ENCODE measurements around the gene ANP32E. TPM values are rescaled to one million over a fixed set of nuclear protein-coding genes. Genes with fewer than 3 reads are reported as not detected.
"Not testable (repeated sequence)": the region's sequence is repeated elsewhere in the genome, so short reads cannot be mapped to it uniquely, and the experiment has no call there.

ANP32E gene
- total and polyA plus RNA-seq, 4 donors, result 20.8 to 39.1 (median 33.2) TPM

DNA sequence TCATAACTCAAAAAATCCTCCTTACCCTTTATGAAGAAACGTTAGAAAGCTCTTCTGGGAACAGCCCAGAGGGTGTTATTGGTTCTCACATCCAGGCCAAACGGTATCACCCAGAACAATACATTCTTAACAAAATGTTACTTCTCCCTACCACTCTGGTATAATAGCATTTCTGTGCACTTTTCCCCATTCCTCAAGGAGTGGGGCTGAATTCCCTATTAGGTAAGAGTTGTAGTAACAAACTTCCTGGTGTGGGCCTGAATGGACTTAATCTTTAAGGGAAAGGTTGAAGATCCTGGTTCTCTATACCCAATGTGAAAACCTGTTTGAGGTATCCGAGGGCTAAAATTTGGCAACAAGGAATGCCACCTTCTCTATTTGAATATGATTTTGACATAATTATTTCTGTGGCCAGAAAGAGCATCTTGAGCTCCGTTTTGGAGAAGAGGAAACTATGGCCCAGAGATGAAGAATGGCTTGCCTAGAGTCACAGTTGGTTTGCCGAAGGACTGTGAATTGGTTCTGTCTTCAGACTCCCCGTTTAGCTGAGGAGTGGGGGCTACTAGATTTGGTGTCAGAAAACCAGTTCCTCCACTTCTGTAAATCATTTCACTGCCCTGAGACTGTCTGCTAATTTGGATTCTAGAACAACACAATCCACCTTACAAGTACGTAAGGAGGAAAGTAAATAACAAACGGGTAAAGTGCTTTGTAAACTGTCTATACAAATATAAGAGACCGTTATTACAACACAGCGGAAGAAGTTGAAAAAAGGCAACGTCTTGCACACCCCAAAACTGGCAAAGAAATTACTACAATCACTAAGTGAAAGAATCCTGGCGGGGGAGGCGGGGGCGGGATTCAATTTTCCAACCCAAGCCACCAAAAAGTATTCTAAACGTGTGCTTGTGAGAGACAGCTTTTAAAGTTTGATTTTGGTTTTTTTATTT is 2.3 kb downstream of the ANP32E start:
- Histone ChIP-seq H3K4me1 (ENCODE audit: control insufficient read depth in 5 of 5, insufficient read depth in 5 of 5, low read length in 5 of 5) (peaks cover 0 to 18% (median 6%) of the 10 kb centered on the region in 5 donors), H3K4me3 (no peak overlapping the region), H3K36me3 (ENCODE audit: control insufficient read depth in 4 of 4, insufficient read depth in 4 of 4, low read length in 4 of 4) (peaks cover 0 to 3% (median 1%) of the 10 kb centered on the region in 4 donors), H3K27ac (ENCODE audit: low read depth in 1 of 2, low read length in 1 of 2) (peak overlapping the region; percentile 40 to 98), H3K9me3 (ENCODE audit: control insufficient read depth in 4 of 4, insufficient read depth in 3 of 4, low read length in 3 of 4) (no peaks in the 10 kb centered on the region), H3K9ac (ENCODE audit: insufficient read depth in 1 of 2, low read length in 2 of 2) (peak overlapping the region; percentile 78 to 90), H3K27me3 (ENCODE audit: control insufficient read depth in 3 of 3, insufficient read depth in 3 of 3, low read length in 2 of 3) (no peaks in the 10 kb centered on the region)
- DNase-seq, result peak; percentile 32 to 83 (median 73)
- 6 to 8% methylated on average over 15 of the region's 15 CpGs for WGBS, 2 donors
- TF ChIP-seq, protein P1, sequence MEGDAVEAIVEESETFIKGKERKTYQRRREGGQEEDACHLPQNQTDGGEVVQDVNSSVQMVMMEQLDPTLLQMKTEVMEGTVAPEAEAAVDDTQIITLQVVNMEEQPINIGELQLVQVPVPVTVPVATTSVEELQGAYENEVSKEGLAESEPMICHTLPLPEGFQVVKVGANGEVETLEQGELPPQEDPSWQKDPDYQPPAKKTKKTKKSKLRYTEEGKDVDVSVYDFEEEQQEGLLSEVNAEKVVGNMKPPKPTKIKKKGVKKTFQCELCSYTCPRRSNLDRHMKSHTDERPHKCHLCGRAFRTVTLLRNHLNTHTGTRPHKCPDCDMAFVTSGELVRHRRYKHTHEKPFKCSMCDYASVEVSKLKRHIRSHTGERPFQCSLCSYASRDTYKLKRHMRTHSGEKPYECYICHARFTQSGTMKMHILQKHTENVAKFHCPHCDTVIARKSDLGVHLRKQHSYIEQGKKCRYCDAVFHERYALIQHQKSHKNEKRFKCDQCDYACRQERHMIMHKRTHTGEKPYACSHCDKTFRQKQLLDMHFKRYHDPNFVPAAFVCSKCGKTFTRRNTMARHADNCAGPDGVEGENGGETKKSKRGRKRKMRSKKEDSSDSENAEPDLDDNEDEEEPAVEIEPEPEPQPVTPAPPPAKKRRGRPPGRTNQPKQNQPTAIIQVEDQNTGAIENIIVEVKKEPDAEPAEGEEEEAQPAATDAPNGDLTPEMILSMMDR (IDR thresholded peaks at IDR 0.05; ENCODE audit: control extremely low read depth, extremely low read depth), result no peak
- no peak for ATAC-seq (ENCODE audit: insufficient read depth, low FRiP score)

DNA sequence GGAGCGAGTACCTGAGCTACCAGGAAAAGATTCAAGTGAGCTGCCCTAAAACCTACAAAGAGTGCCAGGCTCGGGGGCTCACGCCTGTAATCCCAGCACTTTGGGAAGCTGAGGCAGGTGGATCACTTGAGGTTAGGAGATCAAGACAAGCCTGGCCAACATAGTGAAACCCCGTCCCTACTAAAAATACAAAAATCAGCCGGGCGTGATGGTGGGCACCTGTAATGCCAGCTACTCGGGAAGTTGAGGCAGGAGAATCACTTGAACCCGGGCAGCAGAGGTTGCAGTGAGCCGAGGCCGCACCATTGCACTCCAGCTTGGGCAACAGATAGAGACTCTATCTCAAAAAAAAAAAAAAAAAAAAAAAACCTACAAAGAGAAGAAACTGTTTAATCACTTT is 3.0 kb downstream of the ANP32E start:
- 74 to 85% methylated on average over 10 of the region's 10 CpGs for WGBS, 2 donors
- H3K4me3 ChIP-seq; H3K9ac ChIP-seq (ENCODE audit: insufficient read depth in 1 of 2, low read length in 2 of 2); H3K27me3 ChIP-seq (ENCODE audit: control insufficient read depth in 3 of 3, insufficient read depth in 3 of 3, low read length in 2 of 3); H3K36me3 ChIP-seq (ENCODE audit: control insufficient read depth in 4 of 4, insufficient read depth in 4 of 4, low read length in 4 of 4); ATAC-seq (ENCODE audit: insufficient read depth, low FRiP score); H3K9me3 ChIP-seq (ENCODE audit: control insufficient read depth in 4 of 4, insufficient read depth in 3 of 4, low read length in 3 of 4); DNase-seq: not testable (repeated sequence)
- peaks cover 0 to 18% (median 6%) of the 10 kb centered on the region in 5 donors for H3K4me1 ChIP-seq (ENCODE audit: control insufficient read depth in 5 of 5, insufficient read depth in 5 of 5, low read length in 5 of 5)
- H3K27ac ChIP-seq (ENCODE audit: low read depth in 1 of 2, low read length in 1 of 2), result peak overlapping the region in 1 of 2 donors; percentile 46

DNA sequence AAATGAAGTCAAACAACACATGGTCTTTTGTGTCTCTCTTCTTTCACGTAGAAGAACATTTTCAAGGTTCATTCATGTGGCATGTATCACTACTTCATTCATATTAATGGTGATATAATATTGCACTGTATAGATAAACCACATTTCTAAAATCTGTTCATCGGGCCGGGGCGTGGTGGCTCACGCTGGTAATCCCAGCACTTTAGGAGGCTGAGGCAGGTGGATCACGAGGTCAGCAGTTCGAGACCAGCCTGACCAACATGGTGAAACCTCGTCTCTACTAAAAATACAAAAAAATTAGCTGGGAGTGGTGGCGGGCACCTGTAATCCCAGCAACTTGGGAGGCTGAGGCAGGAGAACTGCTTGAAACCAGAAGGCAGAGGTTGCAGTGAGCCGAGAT is 7.7 kb downstream of the ANP32E start:
- not testable (repeated sequence) for H3K4me1 ChIP-seq (ENCODE audit: control insufficient read depth in 5 of 5, insufficient read depth in 5 of 5, low read length in 5 of 5); H3K9ac ChIP-seq (ENCODE audit: insufficient read depth in 1 of 2, low read length in 2 of 2); H3K27me3 ChIP-seq (ENCODE audit: control insufficient read depth in 3 of 3, insufficient read depth in 3 of 3, low read length in 2 of 3); DNase-seq; ATAC-seq (ENCODE audit: insufficient read depth, low FRiP score); H3K27ac ChIP-seq (ENCODE audit: low read depth in 1 of 2, low read length in 1 of 2); H3K4me3 ChIP-seq; H3K9me3 ChIP-seq (ENCODE audit: control insufficient read depth in 4 of 4, insufficient read depth in 3 of 4, low read length in 3 of 4)
- H3K36me3 ChIP-seq (ENCODE audit: control insufficient read depth in 4 of 4, insufficient read depth in 4 of 4, low read length in 4 of 4), result peaks cover 4 to 19% (median 11%) of the 10 kb centered on the region in 4 donors
- 96 to 97% methylated on average over 10 of the region's 10 CpGs for WGBS, 2 donors

DNA sequence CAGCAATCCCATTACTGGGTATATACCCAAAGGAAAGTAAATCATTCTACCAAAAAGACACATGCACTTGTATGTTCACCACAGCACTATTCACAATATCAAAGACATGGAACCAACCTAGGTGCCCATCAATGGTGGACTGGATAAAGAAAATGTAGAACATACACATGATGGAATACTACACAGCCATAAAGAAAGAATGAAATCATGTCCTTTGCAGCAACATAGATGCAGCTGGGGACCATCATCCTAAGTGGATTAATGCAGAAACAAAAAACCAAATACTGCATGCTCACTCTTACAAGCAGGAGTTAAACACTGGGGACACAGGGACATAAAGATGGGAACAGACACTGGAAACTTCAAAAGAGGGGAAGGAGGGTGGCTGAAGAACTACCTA is 8.7 kb downstream of the ANP32E start:
- Histone ChIP-seq H3K27me3 (ENCODE audit: control insufficient read depth in 3 of 3, insufficient read depth in 3 of 3, low read length in 2 of 3) (no peaks in the 10 kb centered on the region), H3K9ac (ENCODE audit: insufficient read depth in 1 of 2, low read length in 2 of 2) (no peak overlapping the region), H3K4me1 (ENCODE audit: control insufficient read depth in 5 of 5, insufficient read depth in 5 of 5, low read length in 5 of 5) (no peaks in the 10 kb centered on the region), H3K9me3 (ENCODE audit: control insufficient read depth in 4 of 4, insufficient read depth in 3 of 4, low read length in 3 of 4) (no peaks in the 10 kb centered on the region), H3K4me3 (no peak overlapping the region), H3K36me3 (ENCODE audit: control insufficient read depth in 4 of 4, insufficient read depth in 4 of 4, low read length in 4 of 4) (peaks cover 4 to 19% (median 12%) of the 10 kb centered on the region in 4 donors), H3K27ac (ENCODE audit: low read depth in 1 of 2, low read length in 1 of 2) (no peak overlapping the region)
- TF ChIP-seq, protein P1 (IDR thresholded peaks at IDR 0.05; ENCODE audit: control extremely low read depth, extremely low read depth), result no peak
- DNase-seq (no peak), ATAC-seq (ENCODE audit: insufficient read depth, low FRiP score) (no peak)
